Natural killer cell (primary cell): ENCODE measurements around the gene TMEM59. TPM values are rescaled to one million over a fixed set of nuclear protein-coding genes. Genes with fewer than 3 reads are reported as not detected.

ENCODE experiments used
- ATAC-seq, 3 donors: fragments of 150-1000 bp in 2 of 3; fragments of 200-7000 bp in 1 of 3; cut with Tn5 transposase; 1 replicate in 1 of 3; 2 replicates in 2 of 3; pipeline ENCODE4 v1.10.0; 2021; ENCODE audit warnings: mild to moderate bottlenecking in 2 of 3, moderate library complexity in 2 of 3
- DNase-seq, 2 donors: peaks; one replicate each; pipeline versions ENCODE4 v3.0.0 to v3.0.0-alpha.2; 2013 to 2021; ENCODE audit warnings: mixed read lengths in 1 of 2
- H3K27ac ChIP-seq: one replicate; pipeline ENCODE4 v1.5.1; 2013; ENCODE audit warnings: mild to moderate bottlenecking, low read length
- H3K27me3 ChIP-seq: one replicate; pipeline ENCODE4 v1.6.1; 2013; ENCODE audit warnings: low read length; ENCODE audit not compliant: control insufficient read depth, insufficient read depth
- H3K36me3 ChIP-seq: one replicate; pipeline ENCODE4 v1.6.1; 2013; ENCODE audit warnings: low read length; ENCODE audit not compliant: control insufficient read depth, insufficient read depth
- H3K4me1 ChIP-seq: one replicate; pipeline ENCODE4 v1.6.1; 2013; ENCODE audit warnings: low read length; ENCODE audit not compliant: control insufficient read depth, insufficient read depth
- H3K4me3 ChIP-seq: one replicate; pipeline ENCODE4 v1.5.1; 2013; ENCODE audit warnings: low read length
- H3K9me3 ChIP-seq: one replicate; pipeline ENCODE4 v1.6.1; 2013; ENCODE audit warnings: low read length; ENCODE audit not compliant: control insufficient read depth, insufficient read depth
- H3K27ac Mint-ChIP-seq, 2 donors: one replicate each; pipeline ENCODE4 v1.8.0; 2022; ENCODE audit warnings: mild to moderate bottlenecking in 2 of 2, mixed read lengths in 2 of 2, moderate library complexity in 1 of 2
- H3K27me3 Mint-ChIP-seq, 2 donors: one replicate each; pipeline ENCODE4 v1.8.0; 2022; ENCODE audit warnings: low read depth in 2 of 2, mixed read lengths in 2 of 2
- H3K36me3 Mint-ChIP-seq: one replicate; pipeline ENCODE4 v1.8.0; 2022; ENCODE audit warnings: mixed read lengths
- H3K4me1 Mint-ChIP-seq, 2 donors: one replicate each; pipeline ENCODE4 v1.8.0; 2022; ENCODE audit warnings: mixed read lengths in 2 of 2
- H3K4me3 Mint-ChIP-seq: one replicate; pipeline ENCODE4 v1.8.0; 2022; ENCODE audit warnings: mild to moderate bottlenecking, moderate library complexity, mixed read lengths
- H3K9me3 Mint-ChIP-seq, 2 donors: one replicate each; pipeline ENCODE4 v1.8.0; 2022; ENCODE audit warnings: mixed read lengths in 2 of 2
- CTCF ChIP-seq: fragments of 200-600 bp; IDR thresholded peaks from one replicate; pipeline ENCODE4 v1.8.0; 2022; ENCODE audit warnings: antibody characterized with exemption
- WGBS: methylation state at CpG from one replicate; pipeline ENCODE4 v1.1.7; 2013; ENCODE audit warnings: missing lambda C conversion rate; ENCODE audit not compliant: insufficient coverage; 5-methylcytosine and 5-hydroxymethylcytosine counted together
- intact Hi-C: fragments of 100-400 bp; cut with micrococcal nuclease; formaldehyde crosslinking; loops from one replicate; pipeline ENCODE4 v1.14.2; 2022
- total RNA-seq, 4 donors: library from RNA; stranded (reverse); fragments of 120-200 nt in 1 of 4; gene quantifications; one replicate each; pipeline versions ENCODE4 v1.2.3 to v1.2.4, GENCODE V29; 2013 to 2022

Gene TMEM59
- total RNA-seq, 3 donors from 2014 or later (not counting 1 experiment from before 2014, with no cell fraction given): 187 to 202 (median 199) TPM

GRCh38 chr1:54011316-54012007 lies 41.5 kb downstream of the TMEM59 start:
- Histone ChIP-seq H3K27me3 (no peaks in the 10 kb centered on the region), H3K36me3 (no peaks in the 10 kb centered on the region), H3K4me3 (no peak overlapping the region), H3K27ac (no peak overlapping the region), H3K4me1 (no peaks in the 10 kb centered on the region), H3K9me3 (no peaks in the 10 kb centered on the region)
- WGBS: 85% methylated on average over 8 of the region's 9 CpGs
- intact Hi-C loops: no loop called here
- H3K9me3 Mint-ChIP-seq: no peaks in the 10 kb centered on the region
- H3K36me3 Mint-ChIP-seq: no peaks in the 10 kb centered on the region
- ATAC-seq (no peak), DNase-seq (no peak)
- TF ChIP-seq CTCF: no peak
- no peak overlapping the region for H3K27ac Mint-ChIP-seq
- no peaks in the 10 kb centered on the region for H3K4me1 Mint-ChIP-seq
- H3K27me3 Mint-ChIP-seq: peaks cover 11 to 16% of the 10 kb centered on the region in 2 donors
- no peak overlapping the region for H3K4me3 Mint-ChIP-seq

- no peak overlapping the region for H3K27ac Mint-ChIP-seq
- H3K36me3 ChIP-seq: no peaks in the 10 kb centered on the region
- intact Hi-C loops: no loop called here
Measured at GRCh38 chr1:54010415-54011117, 42.4 kb downstream of the TMEM59 start.

GRCh38 chr1:54009406-54009805 lies 43.6 kb downstream of the TMEM59 start:
- no peak overlapping the region for H3K27ac ChIP-seq
- H3K9me3 Mint-ChIP-seq: no peaks in the 10 kb centered on the region
- no peak for TF ChIP-seq CTCF
- no peaks in the 10 kb centered on the region for H3K27me3 ChIP-seq
- intact Hi-C loops: no loop called here
- H3K9me3 ChIP-seq: no peaks in the 10 kb centered on the region
- no peaks in the 10 kb centered on the region for H3K36me3 ChIP-seq
- H3K4me3 ChIP-seq: no peak overlapping the region
- no peak overlapping the region for H3K4me3 Mint-ChIP-seq
- H3K27me3 Mint-ChIP-seq: peaks cover 13 to 23% of the 10 kb centered on the region in 2 donors
- no peaks in the 10 kb centered on the region for H3K4me1 ChIP-seq
- H3K27ac Mint-ChIP-seq: no peak overlapping the region
- 80% methylated on average over 4 of the region's 4 CpGs for WGBS
- no peak for DNase-seq
- ATAC-seq: no peak
- no peaks in the 10 kb centered on the region for H3K4me1 Mint-ChIP-seq
- H3K36me3 Mint-ChIP-seq: no peaks in the 10 kb centered on the region

More at GRCh38 chr1:54010415-54011117, 42.4 kb downstream of the TMEM59 start:
- DNase-seq (no peak), ATAC-seq (no peak)
- H3K27ac ChIP-seq: no peak overlapping the region
- Mint-ChIP-seq H3K27me3 (peaks cover 13 to 23% of the 10 kb centered on the region in 2 donors), H3K4me3 (no peak overlapping the region), H3K36me3 (no peaks in the 10 kb centered on the region), H3K9me3 (no peaks in the 10 kb centered on the region), H3K4me1 (no peaks in the 10 kb centered on the region)
- no peak for TF ChIP-seq CTCF
- H3K4me3 ChIP-seq: no peak overlapping the region
- no peaks in the 10 kb centered on the region for H3K9me3 ChIP-seq
- no peaks in the 10 kb centered on the region for H3K4me1 ChIP-seq
- no peaks in the 10 kb centered on the region for H3K27me3 ChIP-seq
- WGBS: 86% methylated on average over 5 of the region's 5 CpGs
